Activated naive CD8-positive, alpha-beta T cell treated with anti-CD3 and anti-CD28 coated beads, Interleukin-2, amount 50 U/mL, for 24 hours (primary cell): ENCODE data around the gene SETD3.

Experiments
- ATAC-seq: fragments of 150-1000 bp; cut with Tn5 transposase; one replicate; pipeline ENCODE4 v1.10.0; 2021
- DNase-seq: peaks from one replicate; pipeline ENCODE4 v3.0.0; 2021
- H3K27ac Mint-ChIP-seq: one replicate; pipeline ENCODE4 v1.8.0; 2021; ENCODE audit warnings: mild to moderate bottlenecking, mixed read lengths
- H3K27me3 Mint-ChIP-seq: one replicate; pipeline ENCODE4 v1.8.0; 2021; ENCODE audit warnings: mixed read lengths
- H3K36me3 Mint-ChIP-seq: one replicate; pipeline ENCODE4 v1.8.0; 2021; ENCODE audit warnings: low read depth, mixed read lengths
- H3K4me1 Mint-ChIP-seq: one replicate; pipeline ENCODE4 v1.8.0; 2021; ENCODE audit warnings: mixed read lengths
- H3K4me3 Mint-ChIP-seq: one replicate; pipeline ENCODE4 v1.8.0; 2021; ENCODE audit warnings: mild to moderate bottlenecking, moderate library complexity, mixed read lengths
- H3K9me3 Mint-ChIP-seq: one replicate; pipeline ENCODE4 v1.8.0; 2021; ENCODE audit warnings: mixed read lengths

SETD3 gene

DNA sequence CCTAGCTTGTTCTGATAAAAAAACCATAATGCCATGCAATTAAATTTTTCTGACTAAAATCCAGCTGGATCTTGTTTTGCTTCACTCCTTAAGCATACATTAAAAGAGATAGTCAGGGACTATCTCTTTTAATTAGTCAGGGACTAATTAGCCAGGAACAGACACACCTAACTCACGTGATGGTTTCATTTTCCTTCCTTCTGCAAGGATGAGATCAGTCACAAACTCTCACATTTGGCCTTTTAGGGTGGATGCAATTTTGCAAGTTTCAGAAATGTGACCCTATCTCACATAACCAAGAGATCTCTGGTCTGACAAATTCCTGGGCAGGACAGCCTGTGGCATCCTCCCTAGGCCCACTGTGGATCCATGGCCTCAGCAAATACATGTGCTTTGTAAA, 62.4 kb downstream of the SETD3 start:
- Mint-ChIP-seq H3K27ac (no peak overlapping the region), H3K36me3 (peaks cover 6% of the 10 kb centered on the region)
- ATAC-seq: no peak

DNA sequence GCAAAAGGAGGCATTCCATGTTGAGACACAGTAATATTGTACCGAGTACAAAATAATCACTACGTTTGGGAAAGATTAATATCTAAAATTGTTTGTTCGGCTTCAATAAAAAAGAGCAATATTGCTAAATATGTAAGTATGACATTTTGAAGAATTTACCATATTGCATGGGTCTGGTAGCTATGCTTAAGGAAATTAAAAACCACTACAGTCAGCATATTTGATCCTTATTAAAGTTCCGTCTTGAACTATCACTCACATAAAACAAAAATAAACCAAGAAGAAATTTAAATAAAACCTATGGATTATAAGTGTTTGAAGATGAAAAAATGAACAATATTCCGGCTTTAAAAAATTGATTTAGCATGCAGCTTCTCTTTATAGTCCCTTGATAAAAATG, 63.8 kb downstream of the SETD3 start:
- DNase-seq (no peak), ATAC-seq (no peak)
- Mint-ChIP-seq H3K36me3 (peaks cover 9% of the 10 kb centered on the region), H3K9me3 (no peaks in the 10 kb centered on the region), H3K27ac (no peak overlapping the region), H3K27me3 (no peaks in the 10 kb centered on the region), H3K4me1 (peaks cover 26% of the 10 kb centered on the region), H3K4me3 (no peak overlapping the region)

More for the DNA sequence above, 62.4 kb downstream of the SETD3 start:
- peaks cover 13% of the 10 kb centered on the region for H3K4me1 Mint-ChIP-seq
- no peaks in the 10 kb centered on the region for H3K9me3 Mint-ChIP-seq
- no peaks in the 10 kb centered on the region for H3K27me3 Mint-ChIP-seq
- DNase-seq: no peak
- no peak overlapping the region for H3K4me3 Mint-ChIP-seq

DNA sequence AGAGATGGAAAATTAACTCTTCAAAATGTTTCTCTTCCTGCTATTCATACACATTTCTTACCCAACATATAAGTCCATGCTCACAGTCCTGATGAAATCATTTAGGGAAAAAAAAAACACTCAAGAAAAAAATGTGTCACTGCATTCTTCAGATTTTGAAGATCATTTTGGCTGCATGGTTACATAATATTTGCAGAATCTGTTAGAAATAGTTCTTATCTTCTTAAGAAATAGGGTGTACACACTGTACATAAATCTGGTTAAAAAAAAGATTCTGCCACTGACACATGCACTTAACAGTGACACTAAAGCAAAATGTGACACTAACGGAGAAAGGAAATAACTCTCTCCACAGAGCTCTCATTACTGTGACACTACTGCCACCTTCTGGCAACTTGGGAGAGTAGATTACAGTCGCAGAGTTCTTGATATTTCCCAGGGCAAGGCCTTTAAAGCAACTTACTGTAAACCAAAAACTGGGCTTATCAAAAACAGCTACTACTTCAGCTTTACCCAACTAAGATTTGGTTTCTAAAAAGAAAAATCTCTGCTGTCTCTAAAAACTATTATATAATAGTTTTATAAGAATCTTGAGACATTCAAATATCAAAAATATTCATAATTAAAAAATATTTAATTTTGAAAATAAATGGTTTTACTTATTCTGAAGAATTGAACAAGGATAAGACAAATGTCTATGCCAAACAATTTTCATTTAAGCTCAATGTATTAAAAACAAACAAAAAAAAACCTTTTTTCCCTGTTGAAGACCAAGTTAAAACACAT, 65.0 kb downstream of the SETD3 start:
- peak; percentile 85 for ATAC-seq
- H3K4me1 Mint-ChIP-seq: peaks cover 26% of the 10 kb centered on the region
- H3K27me3 Mint-ChIP-seq: no peaks in the 10 kb centered on the region
- H3K4me3 Mint-ChIP-seq: no peak overlapping the region
- H3K9me3 Mint-ChIP-seq: no peaks in the 10 kb centered on the region
- H3K36me3 Mint-ChIP-seq: peaks cover 9% of the 10 kb centered on the region
- no peak overlapping the region for H3K27ac Mint-ChIP-seq
- peak; percentile 58 for DNase-seq

DNA sequence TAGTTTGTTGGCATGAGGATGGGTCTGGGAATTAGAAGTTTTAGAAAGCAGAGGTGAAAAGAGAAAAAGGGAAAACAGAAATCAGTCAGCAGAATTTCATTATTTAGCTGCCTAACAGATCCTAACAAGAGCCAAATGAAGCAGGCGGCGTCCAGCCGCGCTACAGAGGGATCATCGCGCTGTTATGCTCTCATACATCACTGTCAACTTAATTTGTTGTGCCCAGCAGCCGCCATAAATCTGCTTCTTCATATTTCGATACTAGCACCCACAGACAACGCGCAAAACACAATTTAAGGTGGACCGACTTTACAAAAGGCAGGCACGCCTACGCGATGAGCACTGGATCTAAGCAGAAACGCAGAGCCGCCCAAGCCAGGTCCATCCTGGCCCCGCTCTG, 66.7 kb downstream of the SETD3 start:
- H3K27ac Mint-ChIP-seq: no peak overlapping the region
- DNase-seq: no peak
- peaks cover 9% of the 10 kb centered on the region for H3K36me3 Mint-ChIP-seq
- no peak overlapping the region for H3K4me3 Mint-ChIP-seq
- H3K27me3 Mint-ChIP-seq: no peaks in the 10 kb centered on the region
- H3K4me1 Mint-ChIP-seq: peaks cover 26% of the 10 kb centered on the region
- H3K9me3 Mint-ChIP-seq: no peaks in the 10 kb centered on the region
- ATAC-seq: no peak

DNA sequence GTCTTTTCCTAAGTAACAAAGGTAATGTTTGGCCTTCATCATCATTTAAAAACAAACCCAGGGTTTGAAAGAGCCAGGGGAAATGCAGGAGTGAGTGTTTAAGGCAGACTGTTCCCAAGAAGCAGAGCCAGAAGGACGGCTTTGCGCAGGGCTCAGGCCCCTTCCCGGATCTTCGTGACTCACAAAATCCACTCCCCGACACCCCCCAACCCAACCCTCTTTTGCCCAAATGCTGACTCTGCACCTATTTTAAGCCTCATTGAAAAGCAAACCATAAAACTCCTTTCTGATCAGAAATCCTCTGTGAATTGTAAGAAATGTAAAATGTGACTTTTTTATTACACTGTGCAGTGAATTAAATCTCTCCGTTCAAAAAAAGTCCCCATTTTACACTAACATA, 67.5 kb downstream of the SETD3 start:
- ATAC-seq: no peak
- no peaks in the 10 kb centered on the region for H3K9me3 Mint-ChIP-seq
- DNase-seq: no peak
- peaks cover 24% of the 10 kb centered on the region for H3K4me1 Mint-ChIP-seq
- H3K4me3 Mint-ChIP-seq: no peak overlapping the region
- peaks cover 11% of the 10 kb centered on the region for H3K36me3 Mint-ChIP-seq
- H3K27ac Mint-ChIP-seq: no peak overlapping the region
- no peaks in the 10 kb centered on the region for H3K27me3 Mint-ChIP-seq

DNA sequence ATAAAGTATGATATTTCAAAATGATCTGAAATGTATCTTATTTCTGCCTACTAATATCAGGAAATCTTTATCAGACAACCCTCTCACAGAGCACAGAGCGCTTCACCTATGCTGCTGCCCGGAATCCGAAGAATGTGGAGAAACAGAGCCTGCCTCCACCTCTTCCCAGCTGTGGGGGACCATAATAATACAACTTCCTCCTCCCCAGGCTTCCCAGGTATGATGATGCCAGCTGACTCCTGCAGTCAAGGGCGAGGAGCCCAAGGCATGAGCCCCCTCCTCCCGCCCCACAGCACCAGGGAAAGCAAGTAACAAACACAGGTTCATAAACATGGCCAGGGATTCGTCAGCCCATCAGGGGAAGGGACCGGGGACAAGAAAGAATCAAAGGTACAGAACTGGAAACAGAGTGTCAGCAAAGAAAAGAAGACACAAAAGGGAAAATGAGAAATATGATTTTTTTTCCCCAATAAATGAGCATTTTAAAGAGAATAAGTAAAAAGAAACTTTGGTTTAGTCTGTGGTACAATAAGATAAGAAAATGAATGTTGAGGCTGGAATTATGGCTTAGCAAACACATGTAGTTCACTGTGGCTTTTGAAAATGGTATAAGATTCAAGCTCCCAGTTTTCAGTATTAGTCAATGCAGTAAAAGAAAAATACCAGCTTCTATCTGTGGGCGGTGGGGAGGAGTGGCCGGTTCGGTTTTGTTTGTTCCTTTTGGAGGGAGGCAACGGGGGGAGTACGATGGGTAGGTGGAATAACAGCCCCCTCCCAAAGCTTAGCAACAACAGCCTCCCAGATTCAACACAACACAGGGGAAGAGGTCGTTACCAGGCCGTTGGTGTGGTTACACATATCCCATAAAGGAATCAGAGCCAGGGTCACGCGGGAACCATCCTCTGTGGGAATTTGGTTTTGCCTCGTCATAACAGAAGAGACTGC, 68.3 kb downstream of the SETD3 start:
- ATAC-seq (peak; percentile 54), DNase-seq (peak; percentile 20)
- H3K9me3 Mint-ChIP-seq: no peaks in the 10 kb centered on the region
- peaks cover 16% of the 10 kb centered on the region for H3K36me3 Mint-ChIP-seq
- H3K27me3 Mint-ChIP-seq: no peaks in the 10 kb centered on the region
- H3K4me3 Mint-ChIP-seq: peak overlapping the region; percentile 21
- peak overlapping the region; percentile 80 for H3K27ac Mint-ChIP-seq
- H3K4me1 Mint-ChIP-seq: peaks cover 24% of the 10 kb centered on the region

DNA sequence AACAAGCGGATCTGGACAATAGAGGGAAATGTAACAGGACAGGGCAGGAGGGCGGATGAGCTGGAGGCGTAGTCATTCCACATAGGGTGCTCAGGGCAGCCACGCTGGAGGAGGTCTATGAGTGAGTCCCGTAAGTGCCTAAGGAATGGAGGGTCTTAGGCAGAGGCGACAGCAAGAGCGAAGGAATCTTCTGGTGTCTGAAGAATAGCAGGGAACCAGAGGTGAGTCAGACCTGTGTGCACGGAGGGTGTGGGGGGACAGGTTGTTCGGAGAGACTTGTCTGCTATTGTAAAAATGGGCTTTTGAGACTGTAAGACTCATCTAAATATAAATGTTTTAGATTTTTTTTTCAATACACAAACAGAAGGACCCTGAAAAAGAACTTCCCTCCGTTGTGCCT, 70.6 kb downstream of the SETD3 start:
- H3K36me3 Mint-ChIP-seq: peaks cover 18% of the 10 kb centered on the region
- ATAC-seq (no peak), DNase-seq (no peak)
- no peak overlapping the region for H3K27ac Mint-ChIP-seq
- H3K27me3 Mint-ChIP-seq: no peaks in the 10 kb centered on the region
- no peak overlapping the region for H3K4me3 Mint-ChIP-seq
- no peaks in the 10 kb centered on the region for H3K9me3 Mint-ChIP-seq
- peaks cover 18% of the 10 kb centered on the region for H3K4me1 Mint-ChIP-seq

DNA sequence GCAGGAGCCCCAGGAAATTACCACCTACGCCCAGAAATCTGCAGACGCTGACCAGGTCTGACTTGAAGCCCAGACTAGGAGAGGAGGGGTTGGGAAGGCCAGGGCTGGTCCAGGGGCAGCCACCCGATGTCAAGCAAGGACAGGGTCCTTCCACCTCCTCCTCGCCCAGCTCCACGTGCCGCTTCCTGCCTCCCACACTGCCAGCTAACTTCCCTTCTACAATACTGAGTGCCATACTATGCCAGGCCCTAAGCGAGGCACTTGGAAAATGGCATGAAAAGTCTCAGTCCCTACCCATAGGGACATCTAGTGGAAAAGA, 71.7 kb downstream of the SETD3 start:
- no peak for DNase-seq
- Mint-ChIP-seq H3K4me1 (peaks cover 18% of the 10 kb centered on the region), H3K27ac (no peak overlapping the region), H3K4me3 (no peak overlapping the region), H3K36me3 (peaks cover 22% of the 10 kb centered on the region), H3K27me3 (no peaks in the 10 kb centered on the region), H3K9me3 (no peaks in the 10 kb centered on the region)
- ATAC-seq: no peak

DNA sequence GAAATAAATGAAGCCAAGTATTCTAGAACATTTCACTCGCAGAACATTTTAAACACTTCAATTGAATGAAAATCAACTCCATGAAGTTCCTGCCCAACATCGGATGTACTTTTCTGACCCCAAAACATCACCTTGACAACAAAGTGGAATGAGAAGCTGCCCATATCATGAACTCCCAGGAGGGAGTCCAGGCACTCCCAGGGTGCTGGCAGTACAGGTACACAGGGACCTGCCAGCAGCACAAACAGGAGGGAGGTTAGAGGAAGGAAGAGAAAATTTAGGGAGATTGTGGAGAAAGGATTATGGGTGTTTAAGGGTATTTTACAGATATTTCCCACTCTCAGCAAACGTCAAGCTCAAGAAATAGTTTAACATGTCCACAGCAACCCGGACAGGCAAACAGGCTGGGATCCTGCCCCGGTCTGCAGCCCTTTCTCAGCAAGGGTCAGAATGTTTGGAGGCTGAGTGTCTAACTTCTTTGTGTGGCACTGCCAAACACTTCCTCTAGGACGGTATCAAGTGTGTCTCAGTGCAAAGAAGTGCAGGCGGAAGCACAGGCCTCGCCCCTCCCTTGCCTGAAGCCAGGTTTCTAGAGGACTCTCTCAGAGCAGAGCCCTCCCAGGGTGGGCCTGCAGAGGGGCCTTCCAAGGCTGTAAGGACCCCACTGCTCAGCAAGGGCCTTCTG, 72.2 kb downstream of the SETD3 start:
- no peak overlapping the region for H3K27ac Mint-ChIP-seq
- H3K4me3 Mint-ChIP-seq: no peak overlapping the region
- ATAC-seq: no peak
- DNase-seq: no peak
- peaks cover 20% of the 10 kb centered on the region for H3K36me3 Mint-ChIP-seq
- peaks cover 15% of the 10 kb centered on the region for H3K4me1 Mint-ChIP-seq
- H3K27me3 Mint-ChIP-seq: no peaks in the 10 kb centered on the region
- no peaks in the 10 kb centered on the region for H3K9me3 Mint-ChIP-seq

DNA sequence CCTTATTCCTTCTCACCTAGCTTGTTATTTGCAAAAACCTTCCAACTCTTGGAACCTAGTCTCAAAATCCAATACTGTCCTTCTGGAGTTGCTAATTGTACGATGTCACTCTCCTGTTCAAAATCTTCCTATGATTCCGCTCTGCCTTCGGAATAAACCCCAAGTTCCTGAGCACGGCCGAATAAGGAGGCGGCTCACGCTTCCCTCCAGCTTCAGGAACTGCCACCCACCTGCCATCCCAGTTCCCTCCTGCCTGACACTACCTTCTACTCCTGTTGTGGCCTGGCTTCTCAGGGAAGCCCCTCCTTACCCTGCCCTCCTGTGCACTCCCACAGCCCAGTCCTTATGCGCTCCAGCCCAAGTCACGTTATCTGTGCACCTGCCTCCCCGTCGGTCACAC, 73.2 kb downstream of the SETD3 start:
- Mint-ChIP-seq H3K9me3 (no peaks in the 10 kb centered on the region), H3K4me1 (peaks cover 8% of the 10 kb centered on the region), H3K36me3 (peaks cover 20% of the 10 kb centered on the region), H3K27me3 (no peaks in the 10 kb centered on the region), H3K4me3 (no peak overlapping the region), H3K27ac (no peak overlapping the region)
- DNase-seq (no peak), ATAC-seq (no peak)

DNA sequence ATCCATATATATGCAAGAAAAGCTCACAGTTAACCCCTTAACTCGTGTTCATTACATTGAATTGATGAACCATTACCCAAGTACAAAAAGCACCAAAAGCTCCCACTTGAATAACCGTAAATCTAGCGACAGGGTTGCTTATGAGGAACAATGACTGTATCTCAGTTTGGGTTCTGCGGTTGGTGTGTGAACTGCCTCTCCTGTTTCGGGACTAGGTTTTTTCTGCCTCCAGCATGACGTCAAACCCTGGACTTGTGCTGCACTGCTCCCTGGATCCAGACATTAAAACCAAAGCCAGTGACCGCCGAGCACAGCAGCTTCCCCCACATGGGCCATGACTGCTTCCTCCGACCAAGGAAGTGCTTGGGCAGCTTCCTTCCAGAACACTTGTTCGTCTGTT, 77.7 kb downstream of the SETD3 start:
- Mint-ChIP-seq H3K4me3 (no peak overlapping the region), H3K27me3 (no peaks in the 10 kb centered on the region), H3K27ac (no peak overlapping the region), H3K9me3 (no peaks in the 10 kb centered on the region), H3K4me1 (peaks cover 11% of the 10 kb centered on the region), H3K36me3 (peaks cover 34% of the 10 kb centered on the region)
- DNase-seq (no peak), ATAC-seq (no peak)

DNA sequence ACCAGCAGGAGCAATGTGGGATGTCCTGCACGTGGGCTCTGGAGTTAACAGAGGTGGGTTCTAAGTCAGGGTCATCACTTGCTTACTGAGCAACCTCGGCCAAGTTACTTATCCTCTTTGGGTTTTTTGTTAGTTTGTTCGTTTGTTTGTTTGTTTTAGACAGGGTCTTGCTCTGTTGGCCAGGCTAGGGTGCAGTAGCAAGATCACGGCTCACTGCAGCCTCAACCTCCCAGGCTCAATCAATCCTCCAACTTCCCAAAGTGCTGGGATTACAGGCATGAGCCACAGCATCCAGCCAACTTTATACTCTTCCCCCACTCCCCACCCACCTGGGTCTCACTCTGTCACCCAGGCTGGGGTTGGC, 78.4 kb downstream of the SETD3 start:
- ATAC-seq (no peak), DNase-seq (no peak)
- H3K27me3 Mint-ChIP-seq: no peaks in the 10 kb centered on the region
- H3K4me1 Mint-ChIP-seq: peaks cover 11% of the 10 kb centered on the region
- peaks cover 30% of the 10 kb centered on the region for H3K36me3 Mint-ChIP-seq
- no peak overlapping the region for H3K4me3 Mint-ChIP-seq
- H3K9me3 Mint-ChIP-seq: no peaks in the 10 kb centered on the region
- no peak overlapping the region for H3K27ac Mint-ChIP-seq

DNA sequence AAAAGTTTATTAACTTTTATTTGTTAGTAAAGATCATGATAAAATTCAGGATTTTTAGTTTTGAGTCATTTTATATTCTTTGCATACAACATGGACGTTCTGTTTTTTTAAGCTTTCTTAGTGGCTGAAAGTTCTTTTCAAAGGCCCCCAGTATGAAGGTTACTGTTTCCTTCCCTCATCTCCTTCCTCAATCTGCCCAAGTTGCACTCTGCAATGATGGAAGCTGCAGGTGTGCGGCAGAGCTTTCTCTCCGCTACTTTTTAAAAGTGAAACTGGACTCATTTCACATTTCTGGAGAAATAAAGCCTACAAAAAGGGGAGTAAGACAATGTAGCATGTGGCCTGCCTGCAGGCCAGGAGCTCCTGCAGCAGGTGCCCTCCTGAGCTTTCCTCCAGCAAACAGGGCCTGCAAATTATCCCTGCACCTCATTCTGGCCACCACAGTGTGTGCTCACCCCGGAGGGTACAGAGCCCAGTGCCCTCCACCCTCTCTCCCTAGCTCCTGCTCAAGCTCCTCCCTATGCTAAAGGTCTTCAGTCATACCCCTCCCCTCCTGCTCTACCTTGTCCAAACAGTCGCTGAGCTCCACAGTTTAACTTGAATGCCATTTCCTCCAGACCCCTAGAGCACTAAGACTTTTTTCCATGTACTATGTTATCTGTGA, 78.9 kb downstream of the SETD3 start:
- no peak overlapping the region for H3K4me3 Mint-ChIP-seq
- H3K4me1 Mint-ChIP-seq: peaks cover 11% of the 10 kb centered on the region
- no peak for DNase-seq
- H3K36me3 Mint-ChIP-seq: peaks cover 33% of the 10 kb centered on the region
- H3K9me3 Mint-ChIP-seq: no peaks in the 10 kb centered on the region
- no peak overlapping the region for H3K27ac Mint-ChIP-seq
- no peaks in the 10 kb centered on the region for H3K27me3 Mint-ChIP-seq
- ATAC-seq: no peak

DNA sequence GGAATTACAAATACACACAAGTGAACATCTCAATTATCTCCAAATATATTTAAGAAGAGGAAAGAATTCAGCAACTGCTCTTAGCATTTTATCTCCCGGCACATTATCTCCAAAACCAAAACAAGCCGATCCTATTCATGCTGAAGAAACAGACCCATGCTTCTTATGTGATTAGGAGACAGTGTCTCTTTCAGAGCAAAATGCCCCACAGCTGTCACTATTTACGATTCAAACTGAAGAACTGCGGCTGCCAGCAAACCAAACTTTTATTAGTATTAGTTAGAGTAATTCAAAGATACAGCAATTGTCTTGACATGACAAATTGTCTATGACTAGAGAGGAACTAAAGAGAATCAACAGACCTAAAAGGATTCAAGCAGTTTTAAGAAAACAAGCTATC, 79.4 kb downstream of the SETD3 start:
- H3K4me3 Mint-ChIP-seq: no peak overlapping the region
- H3K36me3 Mint-ChIP-seq: peaks cover 37% of the 10 kb centered on the region
- no peak overlapping the region for H3K27ac Mint-ChIP-seq
- H3K27me3 Mint-ChIP-seq: no peaks in the 10 kb centered on the region
- no peaks in the 10 kb centered on the region for H3K9me3 Mint-ChIP-seq
- no peak for ATAC-seq
- DNase-seq: no peak
- H3K4me1 Mint-ChIP-seq: peaks cover 15% of the 10 kb centered on the region
